Choroid plexus epithelial cell (primary cell): Measurements from ENCODE around the gene SLC2A5.

Experiments
- DNase-seq: peaks from one replicate; pipeline ENCODE4 v3.0.0-alpha.2; 2010; ENCODE audit warnings: low read depth
- H3K4me3 ChIP-seq: 2 replicates; pipeline ENCODE4 v1.5.1; 2011; ENCODE audit warnings: low read depth, mild to moderate bottlenecking, control low read depth, low read length, moderate library complexity
- CTCF ChIP-seq: conservative IDR thresholded peaks from 2 replicates; pipeline ENCODE4 v1.5.1; 2011; ENCODE audit warnings: low read depth, mild to moderate bottlenecking, control low read depth, inconsistent platforms, low read length, moderate library complexity

SLC2A5 gene

GRCh38 chr1:9040659-9041030, 28.8 kb downstream of the SLC2A5 start:
- DNase-seq, result no peak
- no peak for TF ChIP-seq CTCF
- no peak overlapping the region for H3K4me3 ChIP-seq

GRCh38 chr1:9039761-9040658, 29.4 kb downstream of the SLC2A5 start:
- TF ChIP-seq CTCF, result no peak
- H3K4me3 ChIP-seq, result no peak overlapping the region
- no peak for DNase-seq

GRCh38 chr1:9038881-9039760, 30.3 kb downstream of the SLC2A5 start:
- DNase-seq, result no peak
- H3K4me3 ChIP-seq, result no peak overlapping the region
- no peak for TF ChIP-seq CTCF

GRCh38 chr1:9038338-9038650, 31.1 kb downstream of the SLC2A5 start:
- TF ChIP-seq CTCF, result no peak
- no peak for DNase-seq
- H3K4me3 ChIP-seq, result no peak overlapping the region

- no peak for DNase-seq
- no peak overlapping the region for H3K4me3 ChIP-seq
- no peak for TF ChIP-seq CTCF
These were observed 31.7 kb downstream of the SLC2A5 start for GRCh38 chr1:9037476-9038337.

- no peak overlapping the region for H3K4me3 ChIP-seq
- TF ChIP-seq CTCF, result no peak
- DNase-seq, result no peak
These were observed 34.2 kb downstream of the SLC2A5 start for GRCh38 chr1:9035226-9035625.
